ENCODE results near the gene MYO15A.

Gene MYO15A

DNA sequence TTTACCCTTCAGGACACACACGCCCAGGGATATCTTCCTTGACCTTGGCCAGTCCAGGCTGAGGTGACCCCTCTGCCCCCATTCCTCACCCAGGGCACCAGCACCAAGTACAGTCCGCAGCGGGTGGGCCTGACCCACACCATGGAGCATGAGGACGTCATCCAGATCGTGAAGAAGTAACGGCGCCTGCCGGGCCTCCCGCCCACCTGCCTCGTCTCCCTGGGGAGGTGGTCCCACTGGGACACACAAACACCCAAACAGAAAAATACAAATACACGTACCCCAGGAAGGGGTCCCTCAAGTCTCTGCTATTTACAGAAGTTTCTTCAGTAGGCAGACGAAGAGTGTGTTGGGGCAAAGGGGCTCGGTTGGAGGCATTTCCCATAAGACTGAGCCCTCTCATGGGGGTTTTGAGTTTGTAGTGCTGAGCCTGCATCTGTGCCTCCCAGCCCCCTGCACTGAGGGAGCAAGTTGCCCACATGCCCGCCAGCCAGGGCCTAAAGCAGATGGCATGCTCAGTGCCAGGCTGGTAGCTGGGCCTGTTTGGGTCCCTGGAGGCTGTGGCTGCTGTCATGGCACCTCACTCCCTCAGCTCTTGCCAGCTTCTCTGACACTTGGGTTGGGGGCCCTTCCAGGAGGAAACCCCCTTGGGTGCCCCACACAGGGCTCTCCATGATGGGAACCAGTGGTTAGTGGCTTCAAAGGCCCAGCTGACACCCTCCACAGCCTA lies 1.3 kb upstream of the MYO15A start:
- no peak overlapping the region for H3K4me3 ChIP-seq (ENCODE audit: low read depth, low read length)
- TF ChIP-seq, protein P1, sequence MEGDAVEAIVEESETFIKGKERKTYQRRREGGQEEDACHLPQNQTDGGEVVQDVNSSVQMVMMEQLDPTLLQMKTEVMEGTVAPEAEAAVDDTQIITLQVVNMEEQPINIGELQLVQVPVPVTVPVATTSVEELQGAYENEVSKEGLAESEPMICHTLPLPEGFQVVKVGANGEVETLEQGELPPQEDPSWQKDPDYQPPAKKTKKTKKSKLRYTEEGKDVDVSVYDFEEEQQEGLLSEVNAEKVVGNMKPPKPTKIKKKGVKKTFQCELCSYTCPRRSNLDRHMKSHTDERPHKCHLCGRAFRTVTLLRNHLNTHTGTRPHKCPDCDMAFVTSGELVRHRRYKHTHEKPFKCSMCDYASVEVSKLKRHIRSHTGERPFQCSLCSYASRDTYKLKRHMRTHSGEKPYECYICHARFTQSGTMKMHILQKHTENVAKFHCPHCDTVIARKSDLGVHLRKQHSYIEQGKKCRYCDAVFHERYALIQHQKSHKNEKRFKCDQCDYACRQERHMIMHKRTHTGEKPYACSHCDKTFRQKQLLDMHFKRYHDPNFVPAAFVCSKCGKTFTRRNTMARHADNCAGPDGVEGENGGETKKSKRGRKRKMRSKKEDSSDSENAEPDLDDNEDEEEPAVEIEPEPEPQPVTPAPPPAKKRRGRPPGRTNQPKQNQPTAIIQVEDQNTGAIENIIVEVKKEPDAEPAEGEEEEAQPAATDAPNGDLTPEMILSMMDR (IDR thresholded peaks at IDR 0.05; ENCODE audit: low read depth, low read length): no peak
- no peak for DNase-seq (ENCODE audit: low read depth, low spot score)
- in situ Hi-C loops (cut with HindIII; ENCODE audit: low sequenced_read_pairs): no loop called here

DNA sequence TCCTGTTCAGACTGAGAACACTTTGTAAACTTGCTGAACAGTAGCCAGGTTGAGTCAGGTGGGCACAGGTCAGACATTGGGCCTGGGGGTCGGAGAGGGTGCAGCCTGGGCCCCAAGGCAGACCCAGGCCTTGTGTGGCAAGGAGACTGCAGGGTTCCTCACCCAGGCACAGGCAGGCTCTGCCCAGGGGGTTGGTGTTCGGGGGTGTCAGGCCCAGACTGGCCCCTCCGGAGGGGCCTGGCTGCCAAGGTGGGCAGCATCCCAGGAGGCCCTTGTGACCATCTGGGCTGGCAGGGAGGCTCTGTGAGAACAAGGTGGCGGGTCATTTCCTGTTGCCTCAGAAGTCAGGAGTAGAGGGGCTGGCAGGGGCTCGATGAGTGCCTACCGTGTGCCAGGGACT lies 585 bp upstream of the MYO15A start:
- no peak overlapping the region for H3K4me3 ChIP-seq (ENCODE audit: low read depth, low read length)
- TF ChIP-seq, protein P1 (IDR thresholded peaks at IDR 0.05; ENCODE audit: low read depth, low read length): no peak
- no peak for DNase-seq (ENCODE audit: low read depth, low spot score)
- in situ Hi-C loops (cut with HindIII; ENCODE audit: low sequenced_read_pairs): no loop called here

DNA sequence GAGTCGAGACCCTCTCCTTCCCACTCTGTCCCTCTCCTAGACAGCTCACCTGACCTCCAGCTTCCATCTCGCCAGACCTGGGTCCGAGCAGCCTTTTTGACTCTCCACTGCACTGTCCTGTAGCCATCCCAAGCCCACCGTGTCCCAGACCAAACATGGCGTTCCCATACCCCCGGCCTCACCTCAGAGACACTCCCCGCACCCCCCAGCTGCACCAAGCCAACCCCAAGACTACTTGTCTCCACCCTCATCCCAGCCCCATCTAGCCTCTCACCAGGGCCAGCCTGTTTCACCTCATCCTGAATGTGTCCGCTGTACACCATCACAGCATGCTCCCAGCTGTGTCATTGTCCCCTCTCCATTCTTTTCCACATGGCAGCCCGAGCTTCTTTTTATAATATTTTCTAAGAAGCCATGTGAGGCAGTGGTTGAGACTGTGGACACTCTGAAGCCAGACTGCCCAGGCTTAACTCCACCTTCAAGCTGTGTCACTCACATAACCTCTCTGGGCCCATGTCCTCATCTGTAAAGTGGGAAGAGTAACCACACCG lies 1.5 kb downstream of the MYO15A start:
- TF ChIP-seq, protein P1 (IDR thresholded peaks at IDR 0.05; ENCODE audit: low read depth, low read length): no peak
- in situ Hi-C loops (cut with HindIII; ENCODE audit: low sequenced_read_pairs): no loop called here
- no peak for DNase-seq (ENCODE audit: low read depth, low spot score)
- no peak overlapping the region for H3K4me3 ChIP-seq (ENCODE audit: low read depth, low read length)

DNA sequence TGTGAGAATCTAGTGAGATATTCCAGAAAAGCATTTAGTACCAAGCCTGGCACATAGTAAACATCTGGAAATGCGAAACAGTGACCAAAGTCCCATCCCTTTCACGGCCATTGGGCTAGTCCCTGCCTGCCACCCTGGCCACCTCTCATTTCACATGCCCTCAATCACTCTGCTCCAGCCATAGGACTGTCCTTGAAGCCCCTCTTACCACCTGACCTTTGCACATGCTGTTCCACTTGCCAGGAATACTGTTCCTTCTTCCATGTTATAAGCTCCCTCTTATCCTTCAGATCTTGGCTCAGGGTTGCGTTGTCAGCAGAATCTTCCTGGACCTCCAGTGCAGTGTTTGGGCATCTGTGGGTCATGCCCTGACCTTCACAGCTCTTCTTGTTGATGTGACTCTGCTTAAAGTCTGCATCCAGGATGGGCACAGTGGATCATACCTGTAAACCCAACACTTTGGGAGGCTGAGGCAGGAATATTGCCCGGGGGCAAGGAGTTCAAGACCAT lies 2.1 kb downstream of the MYO15A start:
- TF ChIP-seq, protein P1 (IDR thresholded peaks at IDR 0.05; ENCODE audit: low read depth, low read length): no peak
- DNase-seq (ENCODE audit: low read depth, low spot score): no peak
- no peak overlapping the region for H3K4me3 ChIP-seq (ENCODE audit: low read depth, low read length)
- in situ Hi-C loops (cut with HindIII; ENCODE audit: low sequenced_read_pairs): no loop called here

DNA sequence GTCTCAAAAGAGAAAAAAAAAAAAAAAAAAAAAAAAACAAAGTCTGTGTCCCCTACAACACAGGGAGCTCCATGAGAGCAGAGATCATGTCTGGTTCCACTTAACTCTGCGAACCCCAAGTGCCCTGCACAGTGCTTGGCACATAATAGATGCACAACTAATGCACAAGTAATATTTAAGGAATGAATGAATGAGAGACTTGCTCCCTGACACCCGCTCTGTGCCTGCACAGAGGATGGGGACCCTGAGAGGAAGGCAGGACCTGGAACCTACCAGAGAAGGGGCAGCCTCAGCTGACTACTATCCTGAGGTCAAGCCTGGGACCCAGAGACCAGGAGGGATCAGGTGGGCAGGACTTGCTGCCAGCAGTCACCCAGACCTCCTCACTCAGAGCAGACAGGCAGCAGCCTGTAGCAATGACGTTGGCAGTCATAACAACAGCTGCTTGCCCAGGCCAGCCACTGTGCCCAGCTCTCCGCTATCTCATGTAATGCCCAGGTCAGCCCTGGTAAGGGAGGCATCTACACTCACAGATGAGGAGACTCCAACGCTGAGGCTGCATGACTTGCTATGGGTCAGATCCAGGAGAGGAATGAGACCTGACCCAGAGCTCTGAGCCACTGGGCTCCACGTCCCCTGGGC lies 2.9 kb downstream of the MYO15A start:
- TF ChIP-seq, protein P1 (IDR thresholded peaks at IDR 0.05; ENCODE audit: low read depth, low read length): no peak
- no peak for DNase-seq (ENCODE audit: low read depth, low spot score)
- in situ Hi-C loops (cut with HindIII; ENCODE audit: low sequenced_read_pairs): no loop called here
- no peak overlapping the region for H3K4me3 ChIP-seq (ENCODE audit: low read depth, low read length)

DNA sequence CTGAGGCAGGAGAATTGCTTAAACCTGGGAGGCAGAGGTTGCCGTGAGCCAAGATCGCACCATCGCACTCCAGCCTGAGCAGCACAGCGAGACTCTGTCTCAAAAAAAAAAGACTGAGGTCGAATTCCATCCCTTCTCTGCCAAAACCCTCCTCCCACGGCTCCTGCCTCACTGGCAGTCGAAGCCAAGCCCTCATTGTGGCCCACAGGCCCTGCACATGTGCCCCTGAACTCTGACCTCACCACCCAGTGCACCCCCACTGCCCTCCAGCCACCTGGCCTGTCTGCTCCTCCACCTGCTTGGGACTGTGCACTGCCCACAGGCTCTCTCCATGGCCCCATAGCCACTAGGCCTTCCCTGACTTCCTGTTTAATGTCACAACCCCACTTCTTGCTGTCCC lies 7.0 kb downstream of the MYO15A start:
- DNase-seq (ENCODE audit: low read depth, low spot score): no peak
- TF ChIP-seq, protein P1 (IDR thresholded peaks at IDR 0.05; ENCODE audit: low read depth, low read length): no peak
- in situ Hi-C loops (cut with HindIII; ENCODE audit: low sequenced_read_pairs): no loop called here
- H3K4me3 ChIP-seq (ENCODE audit: low read depth, low read length): no peak overlapping the region

All from astrocyte of the spinal cord (primary cell).